ENCODE results near the gene FGR.

The FGR gene

DNA sequence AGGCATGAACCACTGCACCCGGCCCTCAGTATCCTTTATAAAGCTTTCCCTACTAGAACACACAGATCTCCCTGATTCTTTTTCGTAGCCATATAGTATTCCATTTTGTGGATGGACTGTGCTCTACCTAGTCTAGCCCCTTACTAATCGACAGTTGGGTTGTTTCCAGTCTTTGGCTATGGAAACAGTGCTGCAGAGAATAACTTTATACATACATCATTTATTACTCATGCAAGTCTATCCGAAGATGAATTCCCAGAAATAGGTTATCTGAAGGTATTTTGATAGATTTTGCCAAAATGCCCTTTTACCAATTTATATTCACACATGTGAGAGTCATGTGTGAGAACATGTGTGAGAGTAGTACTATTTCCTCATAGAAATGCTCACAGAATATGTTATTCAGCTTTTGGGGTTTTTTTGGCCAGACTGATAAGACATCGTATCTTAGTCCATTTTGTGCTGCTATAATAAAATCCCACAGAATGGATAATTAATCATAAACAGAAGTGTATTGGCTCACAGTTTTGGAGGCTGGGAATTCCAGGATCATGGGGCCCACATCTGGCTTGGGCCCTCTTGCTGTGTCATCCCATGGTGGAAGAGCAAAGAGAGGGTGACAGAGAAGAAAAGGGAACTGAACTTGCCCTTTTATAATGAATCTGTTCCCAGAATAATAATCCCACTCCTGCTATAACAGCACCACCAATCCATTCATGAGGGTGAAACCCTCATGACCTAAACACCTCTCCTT is 17.3 kb upstream of the FGR start:
- in situ Hi-C loops (cut with MboI; ENCODE audit: low sequenced_read_pairs, unreplicated experiment): no loop called here
- TF ChIP-seq, protein P1, sequence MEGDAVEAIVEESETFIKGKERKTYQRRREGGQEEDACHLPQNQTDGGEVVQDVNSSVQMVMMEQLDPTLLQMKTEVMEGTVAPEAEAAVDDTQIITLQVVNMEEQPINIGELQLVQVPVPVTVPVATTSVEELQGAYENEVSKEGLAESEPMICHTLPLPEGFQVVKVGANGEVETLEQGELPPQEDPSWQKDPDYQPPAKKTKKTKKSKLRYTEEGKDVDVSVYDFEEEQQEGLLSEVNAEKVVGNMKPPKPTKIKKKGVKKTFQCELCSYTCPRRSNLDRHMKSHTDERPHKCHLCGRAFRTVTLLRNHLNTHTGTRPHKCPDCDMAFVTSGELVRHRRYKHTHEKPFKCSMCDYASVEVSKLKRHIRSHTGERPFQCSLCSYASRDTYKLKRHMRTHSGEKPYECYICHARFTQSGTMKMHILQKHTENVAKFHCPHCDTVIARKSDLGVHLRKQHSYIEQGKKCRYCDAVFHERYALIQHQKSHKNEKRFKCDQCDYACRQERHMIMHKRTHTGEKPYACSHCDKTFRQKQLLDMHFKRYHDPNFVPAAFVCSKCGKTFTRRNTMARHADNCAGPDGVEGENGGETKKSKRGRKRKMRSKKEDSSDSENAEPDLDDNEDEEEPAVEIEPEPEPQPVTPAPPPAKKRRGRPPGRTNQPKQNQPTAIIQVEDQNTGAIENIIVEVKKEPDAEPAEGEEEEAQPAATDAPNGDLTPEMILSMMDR (IDR thresholded peaks at IDR 0.05; ENCODE audit: borderline replicate concordance, control extremely low read depth, extremely low read depth, insufficient read depth, missing control alignments): no peak
- no peak for DNase-seq (ENCODE audit: low spot score)

DNA sequence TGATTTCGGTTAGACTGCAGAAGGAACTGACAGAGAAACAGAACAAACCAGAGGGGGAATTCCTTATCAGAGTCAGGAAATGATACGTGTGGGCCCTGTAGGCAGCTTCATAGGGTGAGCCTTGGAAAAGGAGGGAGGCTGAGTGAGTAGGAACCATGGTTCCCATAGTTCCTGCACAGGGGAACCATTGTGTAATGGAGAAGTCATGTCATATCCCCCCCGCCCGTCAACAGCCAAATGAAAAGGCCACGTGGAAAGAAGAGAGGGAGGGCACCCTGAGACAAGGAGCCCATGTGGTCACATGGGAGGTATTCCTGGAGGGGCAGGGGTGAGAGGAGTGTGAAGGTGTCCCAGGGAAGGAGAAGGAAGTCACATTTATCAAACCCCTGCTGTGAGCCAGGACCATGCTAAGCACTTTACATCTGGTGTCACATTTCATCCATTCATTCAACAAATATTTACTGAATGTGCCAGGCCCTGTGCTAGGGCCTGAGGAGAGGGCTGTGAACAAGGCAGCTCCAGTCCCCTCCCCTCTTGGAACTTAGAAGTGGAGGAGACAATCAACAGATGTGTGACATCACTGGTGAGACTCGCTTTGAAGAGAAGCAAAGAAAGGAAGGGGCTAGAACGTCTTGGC is 15.7 kb upstream of the FGR start:
- DNase-seq (ENCODE audit: low spot score): no peak
- in situ Hi-C loops (cut with MboI; ENCODE audit: low sequenced_read_pairs, unreplicated experiment): no loop called here
- TF ChIP-seq, protein P1 (IDR thresholded peaks at IDR 0.05; ENCODE audit: borderline replicate concordance, control extremely low read depth, extremely low read depth, insufficient read depth, missing control alignments): no peak

DNA sequence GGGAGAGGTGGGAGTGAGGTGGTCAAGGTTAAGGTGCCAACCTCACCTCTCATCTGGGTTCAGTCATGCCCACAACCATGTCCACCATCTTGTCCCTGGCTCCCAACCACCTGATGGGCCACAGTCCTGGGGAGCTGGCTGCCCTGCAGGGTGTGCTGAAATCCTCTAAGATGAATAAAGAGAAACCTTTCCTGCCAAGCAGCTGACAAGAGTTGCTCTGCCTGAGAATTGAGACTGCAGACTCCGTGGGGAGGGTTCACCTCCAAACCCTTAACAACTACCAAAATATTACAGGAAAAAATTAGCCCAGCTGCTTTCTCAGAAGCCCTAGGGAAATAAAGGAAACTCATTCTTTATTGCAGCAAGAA is 15.2 kb upstream of the FGR start:
- DNase-seq (ENCODE audit: low spot score): no peak
- TF ChIP-seq, protein P1 (IDR thresholded peaks at IDR 0.05; ENCODE audit: borderline replicate concordance, control extremely low read depth, extremely low read depth, insufficient read depth, missing control alignments): no peak
- in situ Hi-C loops (cut with MboI; ENCODE audit: low sequenced_read_pairs, unreplicated experiment): no loop called here

DNA sequence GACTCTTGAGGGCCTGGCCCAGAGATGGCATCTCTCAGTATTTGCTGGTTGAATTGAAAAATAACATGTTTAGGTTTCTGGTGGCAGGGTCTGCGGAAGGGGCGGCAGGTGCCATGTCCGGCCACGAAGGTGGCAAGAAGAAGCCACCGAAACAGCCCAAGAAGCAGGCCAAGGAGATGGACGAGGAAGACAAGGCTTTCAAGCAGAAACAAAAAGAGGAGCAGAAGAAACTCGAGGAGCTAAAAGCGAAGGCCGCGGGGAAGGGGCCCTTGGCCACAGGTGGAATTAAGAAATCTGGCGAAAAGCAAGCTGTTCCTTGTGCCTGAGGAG is 14.3 kb upstream of the FGR start:
- in situ Hi-C loops (cut with MboI; ENCODE audit: low sequenced_read_pairs, unreplicated experiment): no loop called here
- TF ChIP-seq, protein P1 (IDR thresholded peaks at IDR 0.05; ENCODE audit: borderline replicate concordance, control extremely low read depth, extremely low read depth, insufficient read depth, missing control alignments): no peak
- no peak for DNase-seq (ENCODE audit: low spot score)

DNA sequence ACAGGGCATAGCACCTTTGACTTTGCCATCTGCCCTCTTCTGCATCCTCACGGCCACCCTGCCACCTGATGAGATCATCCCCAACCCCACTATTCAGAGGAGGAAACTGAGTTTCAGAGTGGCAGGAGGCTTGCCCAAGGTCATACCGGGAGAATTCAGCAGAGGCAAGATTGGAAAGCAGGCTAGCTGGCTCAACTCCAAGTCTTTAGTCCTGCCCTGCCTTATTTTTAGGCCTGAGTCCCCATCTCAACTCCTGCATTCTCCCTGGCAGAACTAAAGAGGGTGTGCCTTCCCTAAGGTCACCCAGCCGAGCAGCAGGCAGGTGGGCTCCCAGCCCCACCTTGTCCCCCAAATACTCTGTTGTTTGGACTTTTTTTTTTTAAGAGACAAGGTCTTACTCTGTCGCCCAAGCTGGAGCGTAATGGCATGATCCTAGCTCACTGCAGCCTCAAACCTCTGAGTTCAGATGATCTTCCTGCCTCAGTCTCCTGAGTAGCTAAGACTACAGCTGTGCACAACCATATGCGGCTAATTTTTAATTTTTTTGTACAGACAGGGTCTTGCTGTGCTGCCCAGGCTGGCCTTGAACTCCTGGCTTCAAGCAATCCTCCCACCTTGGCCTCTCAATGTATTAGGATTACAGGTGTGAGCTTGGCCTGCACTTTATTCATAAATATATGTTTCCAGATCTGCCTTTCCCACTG is 13.8 kb upstream of the FGR start:
- TF ChIP-seq, protein P1 (IDR thresholded peaks at IDR 0.05; ENCODE audit: borderline replicate concordance, control extremely low read depth, extremely low read depth, insufficient read depth, missing control alignments): no peak
- in situ Hi-C loops (cut with MboI; ENCODE audit: low sequenced_read_pairs, unreplicated experiment): no loop called here
- no peak for DNase-seq (ENCODE audit: low spot score)

DNA sequence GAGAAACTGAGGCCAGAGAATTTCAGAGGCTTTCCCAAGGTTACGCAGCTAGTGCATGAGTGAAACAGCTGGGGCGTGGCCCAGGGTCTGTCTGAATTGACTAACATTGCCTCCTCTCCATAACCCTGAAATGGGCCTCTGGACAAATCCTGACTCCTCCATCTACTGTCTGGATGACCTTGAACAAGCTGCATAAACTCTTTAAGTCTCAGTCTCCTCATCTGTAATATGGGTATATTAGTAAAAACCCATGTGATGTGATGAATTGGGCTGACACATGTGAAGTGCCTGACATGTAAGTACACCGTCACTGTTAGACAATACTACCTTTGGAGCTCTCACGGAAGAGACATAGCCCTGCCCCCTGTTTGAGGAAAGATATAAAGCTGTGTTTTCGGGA is 12.3 kb upstream of the FGR start:
- TF ChIP-seq, protein P1 (IDR thresholded peaks at IDR 0.05; ENCODE audit: borderline replicate concordance, control extremely low read depth, extremely low read depth, insufficient read depth, missing control alignments): no peak
- in situ Hi-C loops (cut with MboI; ENCODE audit: low sequenced_read_pairs, unreplicated experiment): no loop called here
- DNase-seq (ENCODE audit: low spot score): no peak

Data from GM13976 (cell line).